BLaER1 treated with 17β-estradiol and CSF1 and Interleukin-3, amounts not matched to agents 10 nM and 100 nM (cell line): ENCODE data around the gene CIAO1.

Experiments
- H3K27ac ChIP-seq, 11 experiments: shearing (Covaris generic); formaldehyde crosslinking; 2 replicates each; pipeline ENCODE4 v1.8.1; 2022
- H3K27me3 ChIP-seq, 11 experiments: shearing (Covaris generic); formaldehyde crosslinking; 2 replicates each; pipeline ENCODE4 v1.8.1; 2022
- H3K36me3 ChIP-seq, 11 experiments: shearing (Covaris generic); formaldehyde crosslinking; 2 replicates each; pipeline ENCODE4 v1.8.1; 2022
- H3K4me1 ChIP-seq, 10 experiments: shearing (Covaris generic); formaldehyde crosslinking; 2 replicates each; pipeline ENCODE4 v1.8.1; 2022
- H3K4me2 ChIP-seq, 11 experiments: shearing (Covaris generic); formaldehyde crosslinking; 2 replicates each; pipeline ENCODE4 v1.8.1; 2022
- H3K4me3 ChIP-seq, 10 experiments: shearing (Covaris generic); formaldehyde crosslinking; 2 replicates each; pipeline ENCODE4 v1.8.1; 2022
- H3K9ac ChIP-seq, 11 experiments: shearing (Covaris generic); formaldehyde crosslinking; 2 replicates each; pipeline ENCODE4 v1.8.1; 2022
- H3K9me3 ChIP-seq, 11 experiments: shearing (Covaris generic); formaldehyde crosslinking; replicated peaks in 1 of 11; 2 replicates each; pipeline ENCODE4 v1.8.1; 2022
- H4K20me1 ChIP-seq, 11 experiments: shearing (Covaris generic); formaldehyde crosslinking; 2 replicates each; pipeline ENCODE4 v1.8.1; 2022
- Cebpa-rat ChIP-seq, 11 experiments: shearing (Covaris generic); IDR thresholded peaks; 2 replicates each; pipeline ENCODE4 v1.8.1; 2022

The CIAO1 gene

GRCh38 chr2:96306370-96306769 lies 40.3 kb downstream of the CIAO1 start:
- peak overlapping the region; percentile 79 to 91 (median 86) for H3K4me3 ChIP-seq
- H3K4me2 ChIP-seq: peak overlapping the region; percentile 83 to 98 (median 93)
- H3K9ac ChIP-seq: peak overlapping the region; percentile 85 to 93 (median 89); a peak in 21 of 22 replicates
- H4K20me1 ChIP-seq: peaks cover 6 to 30% (median 25%) of the 10 kb centered on the region in 11 experiments; a peak in 19 of 22 replicates
- peaks cover 26 to 73% (median 43%) of the 10 kb centered on the region in 11 experiments for H3K36me3 ChIP-seq
- H3K27me3 ChIP-seq: no peaks in the 10 kb centered on the region
- H3K9me3 ChIP-seq: no peaks in the 10 kb centered on the region
- H3K27ac ChIP-seq: peak overlapping the region; percentile 80 to 96 (median 88); a peak in 21 of 22 replicates
- no peak for TF ChIP-seq Cebpa-rat (IDR thresholded peaks at IDR 0.05)
- peaks cover 39 to 65% (median 54%) of the 10 kb centered on the region in 10 experiments for H3K4me1 ChIP-seq

GRCh38 chr2:96308248-96308647 lies 42.2 kb downstream of the CIAO1 start:
- Histone ChIP-seq H3K9me3 (no peaks in the 10 kb centered on the region), H3K4me2 (peak overlapping the region in 8 of 11 experiments; percentile 11 to 98 (median 69); a peak in 12 of 22 replicates), H3K4me1 (peaks cover 42 to 69% (median 50%) of the 10 kb centered on the region in 10 experiments), H3K27me3 (no peaks in the 10 kb centered on the region), H3K27ac (peak overlapping the region in 8 of 11 experiments; percentile 0 to 96 (median 24); a peak in 6 of 22 replicates), H3K4me3 (no peak overlapping the region), H3K9ac (peak overlapping the region in 4 of 11 experiments; percentile 6 to 23 (median 22); a peak in 2 of 22 replicates), H4K20me1 (peaks cover 0 to 11% (median 6%) of the 10 kb centered on the region in 11 experiments; a peak in 9 of 22 replicates), H3K36me3 (peaks cover 7 to 66% (median 27%) of the 10 kb centered on the region in 11 experiments)
- no peak for TF ChIP-seq Cebpa-rat (IDR thresholded peaks at IDR 0.05)

GRCh38 chr2:96315005-96315399 lies 49.0 kb downstream of the CIAO1 start:
- peaks cover 43 to 88% (median 80%) of the 10 kb centered on the region in 10 experiments for H3K4me1 ChIP-seq
- TF ChIP-seq Cebpa-rat (IDR thresholded peaks at IDR 0.05): no peak
- peak overlapping the region; percentile 84 to 98 (median 91) for H3K4me2 ChIP-seq

GRCh38 chr2:96315400-96316071 lies 49.5 kb downstream of the CIAO1 start:
- H3K36me3 ChIP-seq: peaks cover 0 to 42% (median 14%) of the 10 kb centered on the region in 11 experiments; a peak in 14 of 22 replicates
- no peak for TF ChIP-seq Cebpa-rat (IDR thresholded peaks at IDR 0.05)
- peak overlapping the region in 10 of 11 experiments; percentile 65 to 84 (median 76); a peak in 20 of 22 replicates for H3K9ac ChIP-seq
- H3K27ac ChIP-seq: peak overlapping the region; percentile 34 to 97 (median 87); a peak in 21 of 22 replicates
- H3K4me2 ChIP-seq: peak overlapping the region; percentile 84 to 98 (median 91)
- peaks cover 0 to 7% (median 0%) of the 10 kb centered on the region in 11 experiments; a peak in 6 of 22 replicates for H3K9me3 ChIP-seq
- H3K27me3 ChIP-seq: no peaks in the 10 kb centered on the region
- H4K20me1 ChIP-seq: no peaks in the 10 kb centered on the region
- peak overlapping the region; percentile 4 to 59 (median 47); a peak in 18 of 20 replicates for H3K4me3 ChIP-seq
- peaks cover 48 to 93% (median 84%) of the 10 kb centered on the region in 10 experiments for H3K4me1 ChIP-seq

More at GRCh38 chr2:96315005-96315399, 49.0 kb downstream of the CIAO1 start:
- Histone ChIP-seq H3K36me3 (peaks cover 0 to 46% (median 16%) of the 10 kb centered on the region in 11 experiments; a peak in 15 of 22 replicates), H3K9ac (peak overlapping the region in 9 of 11 experiments; percentile 70 to 84 (median 79); a peak in 16 of 22 replicates), H3K27ac (peak overlapping the region in 10 of 11 experiments; percentile 72 to 97 (median 88); a peak in 19 of 22 replicates), H3K9me3 (peaks cover 0 to 7% (median 0%) of the 10 kb centered on the region in 11 experiments; a peak in 6 of 22 replicates), H4K20me1 (no peaks in the 10 kb centered on the region), H3K4me3 (peak overlapping the region in 7 of 10 experiments; percentile 41 to 59 (median 48); a peak in 11 of 20 replicates), H3K27me3 (no peaks in the 10 kb centered on the region)

- H3K4me2 ChIP-seq: peak overlapping the region; percentile 84 to 98 (median 91); a peak in 21 of 22 replicates
- no peaks in the 10 kb centered on the region for H4K20me1 ChIP-seq
- peaks cover 0 to 31% (median 13%) of the 10 kb centered on the region in 11 experiments; a peak in 13 of 22 replicates for H3K36me3 ChIP-seq
- peak overlapping the region in 4 of 10 experiments; percentile 48 to 59 (median 52); a peak in 1 of 20 replicates for H3K4me3 ChIP-seq
- H3K27ac ChIP-seq: peak overlapping the region in 9 of 11 experiments; percentile 79 to 97 (median 88); a peak in 17 of 22 replicates
- peaks cover 54 to 90% (median 84%) of the 10 kb centered on the region in 10 experiments for H3K4me1 ChIP-seq
- TF ChIP-seq Cebpa-rat (IDR thresholded peaks at IDR 0.05): no peak
- no peaks in the 10 kb centered on the region for H3K27me3 ChIP-seq
- peaks cover 0 to 7% (median 0%) of the 10 kb centered on the region in 11 experiments; a peak in 6 of 22 replicates for H3K9me3 ChIP-seq
- peak overlapping the region in 8 of 11 experiments; percentile 0 to 84 (median 74); a peak in 7 of 22 replicates for H3K9ac ChIP-seq
These were observed 51.0 kb downstream of the CIAO1 start for GRCh38 chr2:96316999-96317398.

DNA sequence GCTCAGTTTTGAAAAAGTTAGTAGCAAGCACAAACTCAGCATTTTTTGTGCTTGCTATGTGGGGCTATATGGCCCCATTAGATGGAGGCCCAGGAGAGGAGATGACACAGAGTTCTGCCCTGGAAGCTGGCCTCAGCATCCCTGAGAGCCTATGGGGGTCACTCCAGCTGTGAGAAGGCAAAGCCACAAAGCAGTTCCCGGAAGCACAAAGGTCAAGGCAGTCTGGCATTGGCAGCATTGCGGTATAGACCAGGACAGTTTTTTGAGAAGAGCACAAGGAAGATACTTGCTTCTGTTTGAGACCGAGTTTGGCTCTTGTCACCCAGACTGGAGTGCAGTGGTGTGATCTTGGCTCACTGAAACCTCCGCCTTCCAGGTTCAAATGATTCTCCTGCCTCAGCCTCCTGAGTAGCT lies 51.6 kb downstream of the CIAO1 start:
- Histone ChIP-seq H3K4me2 (peak overlapping the region in 10 of 11 experiments; percentile 84 to 98 (median 92); a peak in 20 of 22 replicates), H3K27me3 (no peaks in the 10 kb centered on the region), H3K9me3 (peaks cover 0 to 7% (median 0%) of the 10 kb centered on the region in 11 experiments; a peak in 6 of 22 replicates), H3K4me3 (0 out of 20 replicates have a peak overlapping the region, but pooled peaks of 2 of the 10 experiments have one; percentile 10 to 54), H3K4me1 (peaks cover 60 to 90% (median 85%) of the 10 kb centered on the region in 10 experiments), H3K36me3 (peaks cover 0 to 26% (median 13%) of the 10 kb centered on the region in 11 experiments; a peak in 13 of 22 replicates), H4K20me1 (no peaks in the 10 kb centered on the region), H3K9ac (peak overlapping the region in 4 of 11 experiments; percentile 0 to 84 (median 60); a peak in 3 of 22 replicates), H3K27ac (peak overlapping the region in 9 of 11 experiments; percentile 32 to 97 (median 88); a peak in 14 of 22 replicates)
- TF ChIP-seq Cebpa-rat (IDR thresholded peaks at IDR 0.05): no peak

- Histone ChIP-seq H3K27ac (peak overlapping the region; percentile 4 to 97 (median 64); a peak in 18 of 22 replicates), H3K27me3 (no peaks in the 10 kb centered on the region), H3K4me3 (peak overlapping the region in 8 of 10 experiments; percentile 69 to 85 (median 72); a peak in 11 of 20 replicates), H4K20me1 (no peaks in the 10 kb centered on the region), H3K9me3 (peaks cover 0 to 7% (median 0%) of the 10 kb centered on the region in 11 experiments; a peak in 6 of 22 replicates), H3K4me2 (peak overlapping the region; percentile 84 to 98 (median 94)), H3K36me3 (peaks cover 0 to 21% (median 6%) of the 10 kb centered on the region in 11 experiments; a peak in 11 of 22 replicates), H3K9ac (peak overlapping the region in 8 of 11 experiments; percentile 34 to 92 (median 87); a peak in 11 of 22 replicates), H3K4me1 (peaks cover 62 to 90% (median 80%) of the 10 kb centered on the region in 10 experiments)
- TF ChIP-seq Cebpa-rat (IDR thresholded peaks at IDR 0.05): no peak
These were observed 52.7 kb downstream of the CIAO1 start for GRCh38 chr2:96318723-96319122.

GRCh38 chr2:96319396-96319795 lies 53.4 kb downstream of the CIAO1 start:
- no peaks in the 10 kb centered on the region for H3K27me3 ChIP-seq
- no peaks in the 10 kb centered on the region for H4K20me1 ChIP-seq
- H3K4me2 ChIP-seq: peak overlapping the region; percentile 84 to 98 (median 94)

More at GRCh38 chr2:96319396-96319795, 53.4 kb downstream of the CIAO1 start:
- Histone ChIP-seq H3K36me3 (peaks cover 0 to 14% (median 0%) of the 10 kb centered on the region in 11 experiments; a peak in 7 of 22 replicates), H3K4me1 (peaks cover 67 to 89% (median 79%) of the 10 kb centered on the region in 10 experiments), H3K27ac (peak overlapping the region in 10 of 11 experiments; percentile 4 to 97 (median 86); a peak in 17 of 22 replicates), H3K9me3 (peaks cover 0 to 7% (median 0%) of the 10 kb centered on the region in 11 experiments; a peak in 6 of 22 replicates), H3K9ac (peak overlapping the region in 9 of 11 experiments; percentile 9 to 92 (median 85); a peak in 15 of 22 replicates), H3K4me3 (peak overlapping the region; percentile 69 to 85 (median 72); a peak in 17 of 20 replicates)
- TF ChIP-seq Cebpa-rat (IDR thresholded peaks at IDR 0.05): no peak
